Activated CD4-positive, alpha-beta memory T cell treated with anti-CD3 and anti-CD28 coated beads, Interleukin-2, amount 10 ng/mL, durations not matched to agents 7 days and 5 days (primary cell): ENCODE results near the gene LZTS2. TPM values are rescaled to one million over a fixed set of nuclear protein-coding genes. Genes with fewer than 3 reads are reported as not detected.

ENCODE experiments used
- CTCF ChIA-PET: fragments of 350-600 bp; sonication (Branson Sonifier 250); formaldehyde crosslinking; loops from one replicate; lab custom pipeline; 2021; ENCODE audit warnings: antibody characterized with exemption, inconsistent platforms; lab: Charles Lee
- POLR2A ChIA-PET: fragments of 350-600 bp; sonication (Branson Sonifier 250); formaldehyde crosslinking; loops from one replicate; lab custom pipeline; 2021; ENCODE audit warnings: antibody characterized with exemption; lab: Charles Lee
- DNase-seq: peaks from one replicate; pipeline ENCODE4 v3.0.0-alpha.2; 2020
- H3K27ac Mint-ChIP-seq: one replicate; pipeline ENCODE4 v1.8.0; 2021; ENCODE audit warnings: mild to moderate bottlenecking, mixed read lengths
- H3K27me3 Mint-ChIP-seq: one replicate; pipeline ENCODE4 v1.8.0; 2021; ENCODE audit warnings: mixed read lengths
- H3K36me3 Mint-ChIP-seq: one replicate; pipeline ENCODE4 v1.8.0; 2021; ENCODE audit warnings: low read depth, mixed read lengths
- H3K4me1 Mint-ChIP-seq: one replicate; pipeline ENCODE4 v1.8.0; 2021; ENCODE audit warnings: mixed read lengths
- H3K4me3 Mint-ChIP-seq: one replicate; pipeline ENCODE4 v1.8.0; 2021; ENCODE audit warnings: mild to moderate bottlenecking, mixed read lengths
- H3K9me3 Mint-ChIP-seq: one replicate; pipeline ENCODE4 v1.8.0; 2021; ENCODE audit warnings: mixed read lengths
- total RNA-seq, 2 experiments: library from RNA; stranded (reverse); gene quantifications; one replicate each; pipeline ENCODE4 v1.2.3, GENCODE V29; 2021

Gene LZTS2
- total RNA-seq, 2 experiments from 2014 or later, result 17.3 to 18.5 TPM

GRCh38 chr10:101054876-101055275, 55.3 kb downstream of the LZTS2 start:
- peaks cover 22% of the 10 kb centered on the region for H3K36me3 Mint-ChIP-seq
- DNase-seq, result no peak
- POLR2A ChIA-PET, result interaction anchor here (0.9 kb wide), 1 partner anchor 12 kb away, joined by 3 read pairs; no protein-coding TSS in a partner anchor
- H3K9me3 Mint-ChIP-seq, result no peaks in the 10 kb centered on the region
- H3K27me3 Mint-ChIP-seq, result peaks cover 3% of the 10 kb centered on the region
- peaks cover 48% of the 10 kb centered on the region for H3K4me1 Mint-ChIP-seq
- no peak overlapping the region for H3K27ac Mint-ChIP-seq
- CTCF ChIA-PET, result interaction anchor here (1.1 to 23.6 kb wide), 4 partner anchors 4 to 87 kb away, joined by 6 to 515 read pairs (median 262); partner anchors contain the start of gene KAZALD1
- no peak overlapping the region for H3K4me3 Mint-ChIP-seq

DNA sequence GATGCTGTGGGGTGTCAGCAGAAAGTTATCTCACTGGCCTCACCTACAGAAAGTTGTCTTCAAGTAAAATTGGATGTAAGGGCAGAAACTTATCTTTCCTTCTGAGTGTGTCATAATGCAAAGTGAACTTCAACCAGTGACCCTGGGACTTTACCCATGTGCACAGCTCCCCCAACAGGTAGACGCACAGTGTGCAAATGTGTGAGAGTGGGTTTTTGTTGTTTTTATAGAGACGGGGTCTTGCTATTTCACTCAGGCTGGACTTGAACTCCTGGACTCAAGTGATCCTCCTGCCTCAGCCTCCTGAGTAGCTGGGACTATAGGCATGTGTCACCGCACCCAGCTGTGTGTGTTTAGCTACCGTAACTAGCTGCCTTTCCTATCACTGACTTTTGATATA, 55.8 kb downstream of the LZTS2 start:
- no peak overlapping the region for H3K4me3 Mint-ChIP-seq
- POLR2A ChIA-PET, result interaction anchor here (0.9 kb wide), 1 partner anchor 12 kb away, joined by 3 read pairs; no protein-coding TSS in a partner anchor
- H3K4me1 Mint-ChIP-seq, result peaks cover 48% of the 10 kb centered on the region
- no peak for DNase-seq
- peaks cover 22% of the 10 kb centered on the region for H3K36me3 Mint-ChIP-seq
- CTCF ChIA-PET, result interaction anchor here (1.1 to 23.6 kb wide), 4 partner anchors 3 to 87 kb away, joined by 6 to 515 read pairs (median 262); partner anchors contain the start of gene KAZALD1
- no peaks in the 10 kb centered on the region for H3K27me3 Mint-ChIP-seq
- H3K27ac Mint-ChIP-seq, result no peak overlapping the region
- no peaks in the 10 kb centered on the region for H3K9me3 Mint-ChIP-seq

GRCh38 chr10:101056365-101057151, 57.0 kb downstream of the LZTS2 start:
- Mint-ChIP-seq H3K27ac (no peak overlapping the region), H3K9me3 (no peaks in the 10 kb centered on the region), H3K27me3 (no peaks in the 10 kb centered on the region)

More at GRCh38 chr10:101056365-101057151, 57.0 kb downstream of the LZTS2 start:
- H3K4me3 Mint-ChIP-seq, result no peak overlapping the region
- H3K36me3 Mint-ChIP-seq, result peaks cover 22% of the 10 kb centered on the region
- POLR2A ChIA-PET, result no interaction called here
- no peak for DNase-seq
- CTCF ChIA-PET, result interaction anchor here (1.5 to 23.6 kb wide), 4 partner anchors 2 to 85 kb away, joined by 4 to 515 read pairs (median 270); partner anchors contain the start of gene KAZALD1
- H3K4me1 Mint-ChIP-seq, result peaks cover 45% of the 10 kb centered on the region

Other genes starting within 250 kb of the LZTS2 start
- 10 to 100 TPM; 34.9 to 37.2 TPM for gene SLF2, start 86.8 kb upstream of the LZTS2 start, total RNA-seq
- gene SEMA4G, start 30.3 kb upstream of the LZTS2 start, total RNA-seq, result under 1 TPM; 0.68 to 0.98 TPM
- 10 to 100 TPM; 47.8 to 49.3 TPM for gene MRPL43, start 12.3 kb upstream of the LZTS2 start, total RNA-seq
- gene TWNK, start 12.3 kb upstream of the LZTS2 start, total RNA-seq, result 1 to 10 TPM; 6.4 to 7.1 TPM
- gene PDZD7, start 31.3 kb downstream of the LZTS2 start, total RNA-seq, result 1 to 10 TPM; 1.1 to 1.9 TPM
- gene SFXN3, start 31.4 kb downstream of the LZTS2 start, total RNA-seq, result 10 to 100 TPM; 91.4 to 95.0 TPM
- gene KAZALD1, start 62.2 kb downstream of the LZTS2 start, total RNA-seq, result under 1 TPM; 0.35 to 0.53 TPM
- not detected for gene TLX1, start 131.5 kb downstream of the LZTS2 start, total RNA-seq
- not detected for gene LBX1, start 229.7 kb downstream of the LZTS2 start, total RNA-seq